NB4 (cell line): ENCODE data around the gene DDHD1.

Experiments
- DNase-seq: peaks from one replicate; pipeline ENCODE4 v3.0.0; 2010; ENCODE audit warnings: low read depth
- H3K4me3 ChIP-seq: one replicate; pipeline ENCODE4 v1.5.1; 2011; ENCODE audit warnings: mild to moderate bottlenecking, low read depth, low read length, moderate library complexity
- CTCF ChIP-seq: IDR thresholded peaks from one replicate; pipeline ENCODE4 v1.5.1; 2012; ENCODE audit warnings: low read depth, low read length
- MAX ChIP-seq: IDR thresholded peaks from 2 replicates; pipeline ENCODE4 v1.6.1; 2011; ENCODE audit warnings: low read depth, low read length
- MYC ChIP-seq: IDR thresholded peaks from 2 replicates; pipeline ENCODE4 v1.6.1; 2011; ENCODE audit warnings: low read depth, low read length
- POLR2A ChIP-seq: IDR thresholded peaks from 2 replicates; pipeline ENCODE4 v1.6.1; 2011; ENCODE audit warnings: mild to moderate bottlenecking; ENCODE audit not compliant: insufficient read length; ENCODE audit errors: extremely low read depth

DDHD1 gene

GRCh38 chr14:53037016-53037415 lies 116.1 kb downstream of the DDHD1 start:
- H3K4me3 ChIP-seq: no peak overlapping the region
- no peak for DNase-seq
- TF ChIP-seq CTCF: no peak
- TF ChIP-seq MAX: no peak
- no peak for TF ChIP-seq MYC

- H3K4me3 ChIP-seq: no peak overlapping the region
- no peak for TF ChIP-seq MAX
- TF ChIP-seq POLR2A: no peak
- TF ChIP-seq MYC: no peak
- TF ChIP-seq CTCF: no peak
- no peak for DNase-seq
These were observed 117.5 kb downstream of the DDHD1 start for GRCh38 chr14:53035336-53036210.

- TF ChIP-seq MYC (no peak), POLR2A (no peak), CTCF (no peak)
- DNase-seq: no peak
- H3K4me3 ChIP-seq: no peak overlapping the region
These were observed 118.4 kb downstream of the DDHD1 start for GRCh38 chr14:53034688-53035230.

- TF ChIP-seq CTCF: no peak
- TF ChIP-seq POLR2A: no peak
- TF ChIP-seq MYC: no peak
- no peak for TF ChIP-seq MAX
- DNase-seq: no peak
- H3K4me3 ChIP-seq: no peak overlapping the region
These were observed 119.1 kb downstream of the DDHD1 start for GRCh38 chr14:53034036-53034435.

- no peak for TF ChIP-seq MAX
- no peak overlapping the region for H3K4me3 ChIP-seq
- DNase-seq: no peak
These were observed 120.2 kb downstream of the DDHD1 start for GRCh38 chr14:53032838-53033390.

- no peak overlapping the region for H3K4me3 ChIP-seq
- DNase-seq: no peak
- TF ChIP-seq MAX (no peak), POLR2A (no peak), MYC (no peak), CTCF (no peak)
These were observed 120.8 kb downstream of the DDHD1 start for GRCh38 chr14:53032161-53032803.
